Upper lobe of left lung (tissue), 6 donors: ENCODE data around the gene CPTP. TPM values are rescaled to one million over a fixed set of nuclear protein-coding genes. Genes with fewer than 3 reads are reported as not detected.
"Not testable (repeated sequence)": the region's sequence is repeated elsewhere in the genome, so short reads cannot be mapped to it uniquely, and the experiment has no call there.

Source experiments
- ATAC-seq, 2 donors: fragments of 200-7000 bp; cut with Tn5 transposase; one replicate each; pipeline ENCODE4 v1.9.1; 2022; ENCODE audit warnings: mild to moderate bottlenecking in 2 of 2, moderate library complexity in 2 of 2; ENCODE audit not compliant: low FRiP score in 2 of 2
- DNase-seq, 2 donors: peaks; one replicate each; pipeline ENCODE4 v3.0.0-alpha.2; 2019 to 2020
- H3K27ac ChIP-seq, 4 donors: fragments of 200-600 bp; sonication (generic); one replicate each; pipeline ENCODE4 v1.5.1; 2016 to 2019
- H3K27me3 ChIP-seq, 4 donors: fragments of 200-600 bp; sonication (generic); one replicate each; pipeline ENCODE4 v1.5.1; 2017 to 2019
- H3K36me3 ChIP-seq, 4 donors: fragments of 200-600 bp; sonication (generic); one replicate each; pipeline ENCODE4 v1.5.1; 2016 to 2019
- H3K4me1 ChIP-seq, 4 donors: fragments of 200-600 bp; sonication (generic); one replicate each; pipeline ENCODE4 v1.5.1; 2018 to 2019
- H3K4me3 ChIP-seq, 4 donors: fragments of 200-600 bp; sonication (generic); one replicate each; pipeline ENCODE4 v1.5.1; 2017 to 2019; ENCODE audit warnings: mild to moderate bottlenecking in 2 of 4, moderate library complexity in 1 of 4
- H3K9me3 ChIP-seq, 4 donors: fragments of 200-600 bp; sonication (generic); one replicate each; pipeline ENCODE4 v1.5.1; 2018 to 2019
- EP300 ChIP-seq, 4 donors: sonication (generic); formaldehyde crosslinking; IDR thresholded peaks; one replicate each; pipeline ENCODE4 v1.5.1; 2017; ENCODE audit warnings: antibody characterized with exemption in 4 of 4, control low read depth in 2 of 4
- POLR2A ChIP-seq, 4 donors: fragments of 450-650 bp; IDR thresholded peaks; one replicate each; pipeline ENCODE4 v1.5.1; 2016 to 2017; ENCODE audit warnings: antibody characterized with exemption in 4 of 4, mild to moderate bottlenecking in 2 of 4
- POLR2AphosphoS5 ChIP-seq, 2 donors: sonication (generic); formaldehyde crosslinking; IDR thresholded peaks; one replicate each; pipeline ENCODE4 v1.5.1; 2017; ENCODE audit warnings: antibody characterized with exemption in 2 of 2
- WGBS, 2 donors: methylation state at CpG; one replicate each; pipeline ENCODE4 v1.1.5; 2017 to 2018; 5-methylcytosine and 5-hydroxymethylcytosine counted together
- total RNA-seq, 6 donors: library from RNA; depleted of rRNA in 4 of 6; stranded (reverse); fragments of >200 nt in 4 of 6; gene quantifications; one replicate each; pipeline versions ENCODE4 v1.1.0 to v1.2.1, GENCODE V29; 2016 to 2021
- TF ChIP-seq, protein P1 (sequence below), 6 experiments: fragments of 450-650 bp in 4 of 6; fragments of 200-600 bp in 2 of 6; sonication (generic) in 2 of 6; IDR thresholded peaks; one replicate each; pipeline ENCODE4 v1.5.1; 2016 to 2019; ENCODE audit warnings: antibody characterized with exemption in 6 of 6
- donor health status: DM: no; HTN: no; CAD: no; lungs with moderate emphysema.
- donor health status: DM: no; HTN: yes; CAD: no; lungs with severe emphysema.

CPTP gene
- total RNA-seq, 6 donors from 2014 or later = 14.7 to 41.6 (median 26.0) TPM

DNA sequence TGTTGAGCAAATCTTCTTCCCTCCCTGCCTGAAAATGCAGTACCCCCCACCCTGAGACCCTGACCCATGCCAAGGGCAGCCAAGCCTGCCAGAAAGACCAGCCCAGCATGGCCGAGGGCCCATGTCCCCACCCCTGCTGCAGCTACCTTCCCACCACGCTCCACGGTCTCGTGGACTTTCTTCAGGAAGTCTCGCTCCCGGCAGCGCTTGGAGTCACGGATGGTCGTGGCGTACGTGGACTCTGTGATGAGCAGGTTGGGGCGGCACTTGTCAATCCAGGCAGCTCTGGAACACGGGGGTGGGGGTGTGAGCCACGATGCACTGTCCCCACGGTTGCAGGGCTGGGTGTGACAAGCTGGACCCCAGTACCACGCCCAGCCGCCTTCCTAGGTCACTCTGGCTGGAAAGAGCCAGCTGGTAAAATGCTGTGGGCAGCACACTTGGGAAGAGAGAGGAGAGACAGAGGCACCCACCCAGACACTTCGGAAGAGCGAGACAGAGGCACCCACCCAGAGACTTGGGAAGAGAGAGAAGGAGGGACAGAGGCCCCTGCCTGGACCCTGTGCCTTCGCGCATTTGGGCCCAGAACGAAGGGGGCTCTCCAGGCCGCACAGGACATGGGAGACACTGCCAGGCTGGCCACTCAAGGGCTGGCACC, 9.8 kb upstream of the CPTP start:
- Histone ChIP-seq H3K4me1 (peaks cover 11 to 21% (median 17%) of the 10 kb centered on the region in 4 donors), H3K4me3 (no peak overlapping the region), H3K9me3 (no peaks in the 10 kb centered on the region), H3K27me3 (no peaks in the 10 kb centered on the region), H3K27ac (no peak overlapping the region), H3K36me3 (peaks cover 19 to 87% (median 67%) of the 10 kb centered on the region in 4 donors)
- WGBS, 2 donors = 93 to 97% methylated on average over 21 to 22 of the region's 23 CpGs
- TF ChIP-seq, protein P1, sequence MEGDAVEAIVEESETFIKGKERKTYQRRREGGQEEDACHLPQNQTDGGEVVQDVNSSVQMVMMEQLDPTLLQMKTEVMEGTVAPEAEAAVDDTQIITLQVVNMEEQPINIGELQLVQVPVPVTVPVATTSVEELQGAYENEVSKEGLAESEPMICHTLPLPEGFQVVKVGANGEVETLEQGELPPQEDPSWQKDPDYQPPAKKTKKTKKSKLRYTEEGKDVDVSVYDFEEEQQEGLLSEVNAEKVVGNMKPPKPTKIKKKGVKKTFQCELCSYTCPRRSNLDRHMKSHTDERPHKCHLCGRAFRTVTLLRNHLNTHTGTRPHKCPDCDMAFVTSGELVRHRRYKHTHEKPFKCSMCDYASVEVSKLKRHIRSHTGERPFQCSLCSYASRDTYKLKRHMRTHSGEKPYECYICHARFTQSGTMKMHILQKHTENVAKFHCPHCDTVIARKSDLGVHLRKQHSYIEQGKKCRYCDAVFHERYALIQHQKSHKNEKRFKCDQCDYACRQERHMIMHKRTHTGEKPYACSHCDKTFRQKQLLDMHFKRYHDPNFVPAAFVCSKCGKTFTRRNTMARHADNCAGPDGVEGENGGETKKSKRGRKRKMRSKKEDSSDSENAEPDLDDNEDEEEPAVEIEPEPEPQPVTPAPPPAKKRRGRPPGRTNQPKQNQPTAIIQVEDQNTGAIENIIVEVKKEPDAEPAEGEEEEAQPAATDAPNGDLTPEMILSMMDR (IDR thresholded peaks at IDR 0.05) = no peak
- TF ChIP-seq POLR2A (IDR thresholded peaks at IDR 0.05) = no peak
- no peak for TF ChIP-seq POLR2AphosphoS5 (IDR thresholded peaks at IDR 0.05)
- no peak for TF ChIP-seq EP300 (IDR thresholded peaks at IDR 0.05)
- DNase-seq = no peak
- ATAC-seq = no peak

DNA sequence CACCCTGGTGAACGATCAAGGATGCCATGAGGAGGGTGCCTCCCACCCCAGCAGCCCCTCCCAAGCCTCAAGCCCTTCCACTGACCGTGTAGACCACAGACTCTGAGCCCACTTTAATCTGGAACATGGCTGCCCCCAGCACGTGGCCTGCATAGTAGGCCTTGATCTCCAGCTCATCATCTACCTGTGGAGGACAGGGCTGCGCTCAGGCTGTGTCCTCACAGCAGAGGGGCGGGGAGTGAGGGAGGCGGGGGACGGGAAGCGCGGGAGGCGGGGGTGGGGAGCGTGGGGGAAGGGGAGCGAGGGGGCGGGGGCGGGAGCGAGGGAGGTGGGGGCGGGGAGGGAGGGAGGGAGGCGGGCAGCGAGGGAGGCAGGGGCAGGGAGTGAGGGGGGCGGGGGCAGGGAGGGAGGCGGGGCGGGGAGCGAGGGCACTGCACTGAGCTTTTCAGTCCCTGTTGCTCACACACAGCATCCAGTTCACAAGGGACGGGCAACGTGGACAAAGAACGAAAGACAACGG, 9.1 kb upstream of the CPTP start:
- no peak overlapping the region for H3K4me3 ChIP-seq
- ATAC-seq = no peak
- 81 to 85% methylated on average over 9 to 14 of the region's 26 CpGs for WGBS, 2 donors
- DNase-seq = no peak
- H3K4me1 ChIP-seq = peaks cover 9 to 16% (median 15%) of the 10 kb centered on the region in 4 donors
- peaks cover 19 to 89% (median 68%) of the 10 kb centered on the region in 4 donors for H3K36me3 ChIP-seq
- H3K27ac ChIP-seq = no peak overlapping the region
- no peaks in the 10 kb centered on the region for H3K9me3 ChIP-seq
- no peaks in the 10 kb centered on the region for H3K27me3 ChIP-seq
- TF ChIP-seq POLR2A (IDR thresholded peaks at IDR 0.05) (no peak), POLR2AphosphoS5 (IDR thresholded peaks at IDR 0.05) (no peak), EP300 (IDR thresholded peaks at IDR 0.05) (no peak)
- TF ChIP-seq, protein P1 (IDR thresholded peaks at IDR 0.05) = no peak

DNA sequence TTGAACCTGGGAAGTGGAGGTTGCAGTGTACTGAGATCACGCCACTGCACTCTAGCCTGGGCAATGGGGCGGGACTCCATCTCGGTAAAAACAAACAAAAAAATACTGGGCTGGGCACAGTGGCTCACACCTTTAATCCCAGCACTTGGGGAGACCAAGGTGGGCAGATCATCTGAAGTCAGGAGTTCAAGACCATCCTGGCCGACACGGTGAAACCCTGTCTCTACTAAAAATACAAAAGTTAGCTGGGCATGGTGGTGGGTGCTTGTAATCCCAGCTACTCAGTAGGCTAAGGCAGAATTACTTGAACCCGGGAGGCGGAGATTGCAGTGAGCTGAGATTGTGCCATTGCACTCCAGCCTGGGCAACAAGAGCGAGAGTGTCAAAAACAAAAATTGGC, 8.4 kb upstream of the CPTP start:
- H3K4me1 ChIP-seq = peaks cover 11 to 23% (median 15%) of the 10 kb centered on the region in 4 donors
- not testable (repeated sequence) for ATAC-seq, H3K27me3 ChIP-seq, H3K27ac ChIP-seq, H3K9me3 ChIP-seq, DNase-seq, H3K4me3 ChIP-seq
- 89 to 92% methylated on average over 8 of the region's 8 CpGs for WGBS, 2 donors
- H3K36me3 ChIP-seq = peaks cover 15 to 87% (median 64%) of the 10 kb centered on the region in 4 donors

DNA sequence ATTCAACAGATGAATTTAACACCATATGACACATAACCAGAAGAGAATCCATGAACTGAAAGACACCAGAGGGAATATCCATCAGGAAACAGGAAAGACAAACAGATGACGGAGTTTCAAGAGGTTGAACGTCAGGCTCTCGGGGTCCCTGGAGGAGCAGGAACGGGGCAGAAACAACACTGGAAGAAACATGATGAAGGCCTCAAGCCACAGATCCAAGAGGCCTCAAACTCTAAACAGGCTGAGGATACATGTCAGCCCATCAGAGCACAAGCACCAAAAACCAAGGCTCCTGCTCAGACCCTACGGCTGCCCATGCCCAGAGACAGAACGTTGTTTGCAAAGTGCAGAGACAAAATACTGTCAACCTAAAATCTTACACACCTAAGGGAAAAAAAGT, 7.2 kb upstream of the CPTP start:
- H3K4me1 ChIP-seq = peaks cover 14 to 34% (median 20%) of the 10 kb centered on the region in 4 donors
- ATAC-seq = no peak
- TF ChIP-seq, protein P1 (IDR thresholded peaks at IDR 0.05) = no peak
- TF ChIP-seq POLR2A (IDR thresholded peaks at IDR 0.05) (no peak), POLR2AphosphoS5 (IDR thresholded peaks at IDR 0.05) (no peak), EP300 (IDR thresholded peaks at IDR 0.05) (no peak)
- H3K9me3 ChIP-seq = no peaks in the 10 kb centered on the region
- no peaks in the 10 kb centered on the region for H3K27me3 ChIP-seq
- H3K4me3 ChIP-seq = no peak overlapping the region
- 85 to 87% methylated on average over 6 of the region's 6 CpGs for WGBS, 2 donors
- H3K27ac ChIP-seq = peak overlapping the region in 1 of 4 donors; percentile 51
- H3K36me3 ChIP-seq = peaks cover 13 to 77% (median 52%) of the 10 kb centered on the region in 4 donors
- DNase-seq = no peak

DNA sequence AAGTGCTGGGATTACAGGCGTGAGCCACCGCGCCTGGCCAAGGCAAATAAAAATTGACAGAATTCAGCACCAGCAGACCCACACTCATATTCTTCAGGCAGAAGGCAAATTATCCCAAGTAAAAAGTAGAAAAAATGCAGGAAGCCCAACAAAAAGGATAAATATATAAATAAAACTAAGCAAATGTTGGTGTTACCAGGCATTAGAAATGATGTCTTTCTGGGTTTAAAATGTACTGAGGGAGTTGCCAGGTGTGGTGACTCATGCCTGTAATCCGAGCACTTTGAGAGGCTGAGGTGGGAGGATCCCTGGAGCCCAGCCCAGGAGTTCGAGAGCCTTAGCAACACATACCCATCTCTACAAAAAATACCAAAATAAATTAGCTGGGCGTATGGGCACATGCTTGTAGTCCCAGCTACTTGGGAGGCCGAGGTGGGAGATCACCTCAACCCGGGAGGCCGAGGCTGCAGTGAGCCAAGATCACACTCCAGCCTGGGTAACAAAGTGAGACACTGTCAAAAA, 6.4 kb upstream of the CPTP start:
- Histone ChIP-seq H3K36me3 (peaks cover 7 to 70% (median 44%) of the 10 kb centered on the region in 4 donors), H3K4me3 (no peak overlapping the region), H3K27ac (peak overlapping the region in 1 of 4 donors; percentile 51), H3K4me1 (peaks cover 20 to 40% (median 25%) of the 10 kb centered on the region in 4 donors), H3K9me3 (no peaks in the 10 kb centered on the region), H3K27me3 (no peaks in the 10 kb centered on the region)
- TF ChIP-seq, protein P1 (IDR thresholded peaks at IDR 0.05) = no peak
- TF ChIP-seq EP300 (IDR thresholded peaks at IDR 0.05) (no peak), POLR2AphosphoS5 (IDR thresholded peaks at IDR 0.05) (no peak), POLR2A (IDR thresholded peaks at IDR 0.05) (no peak)
- DNase-seq = peak in 1 of 2 donors; percentile 87
- peak; percentile 74 to 83 for ATAC-seq
- WGBS, 2 donors = 69 to 70% methylated on average over 9 of the region's 9 CpGs
